PC-3 (cell line): ENCODE data around the gene ZNF722. TPM values are rescaled to one million over a fixed set of nuclear protein-coding genes. Genes with fewer than 3 reads are reported as not detected.
A peak's percentile ranks its signal among the peaks of the same experiment; 100 is the strongest.
"Not testable (repeated sequence)": the region's sequence is repeated elsewhere in the genome, so short reads cannot be mapped to it uniquely, and the experiment has no call there.

Experiments
- ATAC-seq: fragments of 200-7000 bp; cut with Tn5 transposase; 2 replicates; pipeline ENCODE4 v1.9.1; 2020; ENCODE audit warnings: mild to moderate bottlenecking, moderate library complexity
- Bru-seq: library from RNA; stranded (reverse); fragments of 400-500 nt; gene quantifications from one replicate; lab custom pipeline; 2021; lab: Mats Ljungman, UMichigan
- BruChase-seq, 2 experiments: library from RNA; stranded (reverse); fragments of 400-500 nt; gene quantifications; one replicate each; lab custom pipeline; 2021; lab: Mats Ljungman, UMichigan
- BruUV-seq: library from RNA; stranded (reverse); fragments of 400-500 nt; replicated peaks from 2 replicates; lab custom pipeline; 2021; lab: Mats Ljungman, UMichigan
- CTCF ChIA-PET: fragments of 300-600 bp; sonication (Branson Sonifier 250); formaldehyde crosslinking; loops from one replicate; lab custom pipeline; 2022; ENCODE audit warnings: antibody characterized with exemption; lab: Charles Lee
- POLR2A ChIA-PET: fragments of 300-600 bp; sonication (Branson Sonifier 250); formaldehyde crosslinking; loops from one replicate; lab custom pipeline; 2022; ENCODE audit warnings: antibody characterized with exemption; ENCODE audit not compliant: unreplicated experiment; lab: Charles Lee
- DNase-seq: peaks from one replicate; pipeline ENCODE4 v3.0.0-alpha.2; 2015
- H2AFZ ChIP-seq: fragments of 300-600 bp; sonication (generic); 2 replicates; pipeline ENCODE4 v1.6.0; 2016; ENCODE audit warnings: antibody characterized with exemption, low read length
- H3F3A ChIP-seq: fragments of 300-600 bp; sonication (generic); one replicate; pipeline ENCODE4 v1.6.0; 2017; ENCODE audit warnings: antibody characterized with exemption, low read length, control low read depth, mild to moderate bottlenecking; ENCODE audit not compliant: unreplicated experiment
- H3K27ac ChIP-seq: fragments of 300-600 bp; sonication (generic); 2 replicates; pipeline ENCODE4 v1.5.1; 2016; ENCODE audit warnings: mild to moderate bottlenecking, low read length
- H3K27me3 ChIP-seq: fragments of 300-600 bp; sonication (generic); 2 replicates; pipeline ENCODE4 v1.6.1; 2016; ENCODE audit warnings: low read length, mixed read lengths
- H3K36me3 ChIP-seq: fragments of 300-600 bp; sonication (generic); 2 replicates; pipeline ENCODE4 v1.6.1; 2016; ENCODE audit warnings: low read depth, mixed run types, low read length, mixed read lengths
- H3K4me1 ChIP-seq: fragments of 300-600 bp; sonication (generic); 2 replicates; pipeline ENCODE4 v1.5.1; 2016; ENCODE audit warnings: low read length; ENCODE audit not compliant: insufficient read depth
- H3K4me2 ChIP-seq: fragments of 300-600 bp; sonication (generic); 2 replicates; pipeline ENCODE4 v1.6.0; 2016; ENCODE audit warnings: low read length
- H3K4me3 ChIP-seq: fragments of 300-600 bp; sonication (generic); 2 replicates; pipeline ENCODE4 v1.5.1; 2016; ENCODE audit warnings: mild to moderate bottlenecking, low read length, mixed read lengths
- H3K79me2 ChIP-seq: fragments of 300-600 bp; sonication (generic); 2 replicates; pipeline ENCODE4 v1.6.1; 2017; ENCODE audit warnings: low read length, mixed read lengths
- H3K9ac ChIP-seq: fragments of 300-600 bp; sonication (generic); 2 replicates; pipeline ENCODE4 v1.6.0; 2016; ENCODE audit warnings: mild to moderate bottlenecking, low read length
- H3K9me2 ChIP-seq: fragments of 300-600 bp; sonication (generic); replicated peaks from 2 replicates; pipeline ENCODE4 v1.6.1; 2016; ENCODE audit warnings: mixed run types, low read length, mixed read lengths
- H3K9me3 ChIP-seq: fragments of 300-600 bp; sonication (generic); 2 replicates; pipeline ENCODE4 v1.6.1; 2016; ENCODE audit warnings: low read length, mixed read lengths
- H4K20me1 ChIP-seq: fragments of 300-600 bp; sonication (generic); 2 replicates; pipeline ENCODE4 v1.6.1; 2016; ENCODE audit warnings: low read length, mixed read lengths
- EZH2 ChIP-seq: fragments of 300-600 bp; sonication (generic); IDR thresholded peaks from one replicate; pipeline ENCODE4 v1.6.1; 2017; ENCODE audit warnings: antibody characterized with exemption, mild to moderate bottlenecking, low read length; ENCODE audit not compliant: unreplicated experiment
- EZH2phosphoT487 ChIP-seq: fragments of 300-600 bp; sonication (generic); IDR thresholded peaks from 2 replicates; pipeline ENCODE4 v1.6.1; 2018; ENCODE audit warnings: mild to moderate bottlenecking, antibody characterized with exemption, low read length, borderline replicate concordance
- intact Hi-C: fragments of 100-400 bp; cut with micrococcal nuclease; formaldehyde crosslinking; loops from 2 replicates; pipeline ENCODE4 v1.9.0; 2023
- long read RNA-seq: library from polyadenylated mRNA; unstranded; transcript quantifications from one replicate; pipeline ENCODE4 v2.0.0, GENCODE V29; 2021; ENCODE audit not compliant: unreplicated experiment
- total RNA-seq: library from RNA; depleted of rRNA; stranded (reverse); fragments of >200 nt; gene quantifications from 2 replicates; pipeline ENCODE4 v1.2.3, GENCODE V29; 2014; rRNA removed
- TF ChIP-seq, protein P1 (sequence below): fragments of 300-600 bp; sonication (generic); conservative IDR thresholded peaks from 2 replicates; pipeline ENCODE4 v1.5.1; 2017; ENCODE audit warnings: antibody characterized with exemption, low read depth, mild to moderate bottlenecking, low read length

ZNF722 gene
- total RNA-seq (not detected in 2 replicates), Bru-seq, nascent RNA (not detected), BruChase-seq, experiment 1, labeled RNA remaining after a 6-hour chase (percentile 8 among the genes with signal in this experiment), BruChase-seq, experiment 2, labeled RNA remaining after a 2-hour chase (not detected)
- long read RNA-seq: 0 reads

DNA sequence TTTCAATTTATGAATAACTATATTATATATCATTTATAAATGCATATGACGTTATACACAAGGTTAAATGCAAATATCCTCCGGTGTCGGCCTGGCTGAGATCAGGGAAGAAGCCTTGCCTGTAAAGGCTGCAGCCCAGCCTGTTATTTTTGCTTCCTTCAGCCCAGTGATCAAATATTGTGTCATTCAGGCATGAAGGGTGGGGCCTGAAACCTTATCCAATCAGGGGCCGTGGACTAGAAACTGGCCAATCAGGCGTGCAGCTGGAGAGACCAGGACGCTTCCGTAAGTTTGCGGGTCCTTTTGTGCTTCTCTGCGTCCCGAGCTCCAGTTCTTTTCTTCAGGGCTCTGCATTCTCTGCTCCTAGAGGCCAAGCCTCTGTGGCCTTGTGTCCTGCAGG lies at the start of gene ZNF722:
Gene ZNF722 (plus strand): TSS at position 301 of the 400 bp plus-strand sequence. CDS start 113 bp downstream, outside the sequence.
- intact Hi-C loops: no loop called here
- H4K20me1 ChIP-seq: no peaks in the 10 kb centered on the region
- TF ChIP-seq EZH2phosphoT487 (no peak), EZH2 (no peak)
- TF ChIP-seq, protein P1, sequence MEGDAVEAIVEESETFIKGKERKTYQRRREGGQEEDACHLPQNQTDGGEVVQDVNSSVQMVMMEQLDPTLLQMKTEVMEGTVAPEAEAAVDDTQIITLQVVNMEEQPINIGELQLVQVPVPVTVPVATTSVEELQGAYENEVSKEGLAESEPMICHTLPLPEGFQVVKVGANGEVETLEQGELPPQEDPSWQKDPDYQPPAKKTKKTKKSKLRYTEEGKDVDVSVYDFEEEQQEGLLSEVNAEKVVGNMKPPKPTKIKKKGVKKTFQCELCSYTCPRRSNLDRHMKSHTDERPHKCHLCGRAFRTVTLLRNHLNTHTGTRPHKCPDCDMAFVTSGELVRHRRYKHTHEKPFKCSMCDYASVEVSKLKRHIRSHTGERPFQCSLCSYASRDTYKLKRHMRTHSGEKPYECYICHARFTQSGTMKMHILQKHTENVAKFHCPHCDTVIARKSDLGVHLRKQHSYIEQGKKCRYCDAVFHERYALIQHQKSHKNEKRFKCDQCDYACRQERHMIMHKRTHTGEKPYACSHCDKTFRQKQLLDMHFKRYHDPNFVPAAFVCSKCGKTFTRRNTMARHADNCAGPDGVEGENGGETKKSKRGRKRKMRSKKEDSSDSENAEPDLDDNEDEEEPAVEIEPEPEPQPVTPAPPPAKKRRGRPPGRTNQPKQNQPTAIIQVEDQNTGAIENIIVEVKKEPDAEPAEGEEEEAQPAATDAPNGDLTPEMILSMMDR: no peak
- no peaks in the 10 kb centered on the region for H3K9me2 ChIP-seq
- H3F3A ChIP-seq: no peaks in the 10 kb centered on the region
- no peak for ATAC-seq
- no peaks in the 10 kb centered on the region for H3K4me1 ChIP-seq
- no peaks in the 10 kb centered on the region for H3K79me2 ChIP-seq
- H3K4me3 ChIP-seq: no peak within 1 kb of the TSS
- POLR2A ChIA-PET: no interaction called here
- H3K9ac ChIP-seq: no peak within 1 kb of the TSS
- no peaks in the 10 kb centered on the region for H3K27me3 ChIP-seq
- CTCF ChIA-PET: no interaction called here
- no TSS peak for BruUV-seq
- no peaks in the 10 kb centered on the region for H3K36me3 ChIP-seq
- no peak within 1 kb of the TSS for H2AFZ ChIP-seq
- no peak within 1 kb of the TSS for H3K4me2 ChIP-seq
- H3K9me3 ChIP-seq: no peaks in the 10 kb centered on the region; the same call in 1 of the 2 replicates
- no peak for DNase-seq
- no peak within 1 kb of the TSS for H3K27ac ChIP-seq

DNA sequence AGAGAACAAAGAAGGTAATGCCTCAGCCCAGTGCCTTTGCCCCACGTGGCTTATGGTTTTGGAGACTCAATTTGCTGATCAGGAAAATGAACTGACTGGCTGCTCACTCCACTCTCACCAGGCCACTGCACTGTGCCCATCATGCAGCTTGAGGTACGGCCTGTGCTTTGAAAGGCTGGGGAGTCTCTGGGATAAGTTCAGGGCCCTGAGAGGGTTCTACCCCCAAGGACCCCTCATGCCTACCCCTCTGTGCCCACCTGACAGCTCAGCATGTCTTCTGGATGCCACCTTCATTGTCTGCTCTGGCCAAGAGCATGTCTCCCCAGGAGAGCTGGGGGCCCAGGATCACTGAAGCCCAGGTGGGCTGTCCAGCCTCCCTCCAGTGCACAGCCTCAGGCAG lies 45.5 kb upstream of the ZNF722 start:
- Histone ChIP-seq H3K9me3 (peaks cover 4% of the 10 kb centered on the region; the same call in 1 of the 2 replicates), H3K4me1 (no peaks in the 10 kb centered on the region), H3K79me2 (no peaks in the 10 kb centered on the region), H3F3A (no peaks in the 10 kb centered on the region), H3K36me3 (no peaks in the 10 kb centered on the region), H4K20me1 (no peaks in the 10 kb centered on the region), H2AFZ (no peak overlapping the region), H3K4me2 (no peak overlapping the region), H3K4me3 (no peak overlapping the region), H3K27me3 (no peaks in the 10 kb centered on the region), H3K9me2 (no peaks in the 10 kb centered on the region), H3K27ac (no peak overlapping the region), H3K9ac (no peak overlapping the region)
- DNase-seq: no peak
- intact Hi-C loops: no loop called here
- TF ChIP-seq EZH2 (no peak), EZH2phosphoT487 (no peak)
- TF ChIP-seq, protein P1: no peak
- no peak for ATAC-seq
- no TSS peak for BruUV-seq
- CTCF ChIA-PET: no interaction called here
- POLR2A ChIA-PET: no interaction called here

DNA sequence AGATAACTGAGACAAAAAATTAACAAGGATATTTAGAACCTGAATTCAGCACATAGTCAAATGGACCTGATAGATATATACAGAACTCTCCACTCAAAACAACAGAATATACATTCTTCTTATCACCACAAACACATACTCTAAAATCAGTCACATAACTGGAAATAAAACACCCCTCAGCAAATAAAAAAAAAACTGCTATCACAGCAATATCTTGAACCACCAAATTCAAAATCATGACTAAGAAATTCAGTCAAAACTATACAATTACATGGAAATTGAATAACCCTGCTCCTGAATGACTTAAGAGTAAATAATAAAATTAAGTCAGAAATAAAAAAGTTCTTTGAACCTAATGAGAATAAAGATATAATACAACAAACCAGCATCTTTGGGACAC lies 30.0 kb upstream of the ZNF722 start:
- Histone ChIP-seq H3F3A (no peaks in the 10 kb centered on the region), H3K27me3 (no peaks in the 10 kb centered on the region), H3K9ac (no peak overlapping the region), H3K9me2 (no peaks in the 10 kb centered on the region), H3K4me1 (no peaks in the 10 kb centered on the region), H2AFZ (no peak overlapping the region), H3K36me3 (no peaks in the 10 kb centered on the region), H3K4me2 (no peak overlapping the region), H3K79me2 (no peaks in the 10 kb centered on the region), H3K9me3 (peaks cover 18% of the 10 kb centered on the region), H3K4me3 (no peak overlapping the region), H4K20me1 (no peaks in the 10 kb centered on the region), H3K27ac (no peak overlapping the region)
- DNase-seq (no peak), ATAC-seq (no peak)
- ChIA-PET CTCF (no interaction called here), POLR2A (no interaction called here)
- intact Hi-C loops: no loop called here
- TF ChIP-seq, protein P1: no peak
- no peak for TF ChIP-seq EZH2
- no peak for TF ChIP-seq EZH2phosphoT487
- BruUV-seq: no TSS peak

DNA sequence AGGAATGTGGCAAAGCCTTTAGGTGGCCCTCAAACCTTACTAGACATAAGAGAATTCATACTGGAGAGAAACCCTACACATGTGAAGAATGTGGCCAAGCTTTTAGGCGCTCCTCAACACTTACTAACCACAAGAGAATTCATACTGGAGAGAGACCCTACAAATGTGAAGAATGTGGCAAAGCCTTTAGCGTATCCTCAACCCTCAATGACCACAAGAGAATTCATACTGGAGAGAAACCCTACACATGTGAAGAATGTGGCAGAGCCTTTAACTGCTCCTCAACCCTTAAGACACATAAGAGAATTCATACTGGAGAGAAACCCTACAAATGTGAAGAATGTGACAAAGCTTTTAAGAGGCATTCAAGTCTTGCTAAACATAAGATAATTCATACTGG lies 16.8 kb downstream of the ZNF722 start:
- H2AFZ ChIP-seq, POLR2A ChIA-PET, H3K79me2 ChIP-seq, BruUV-seq, ATAC-seq, intact Hi-C loops, H3K27me3 ChIP-seq, H3K36me3 ChIP-seq, H3K9me2 ChIP-seq, DNase-seq, H3F3A ChIP-seq, H4K20me1 ChIP-seq, H3K4me1 ChIP-seq, H3K4me2 ChIP-seq, H3K9ac ChIP-seq, CTCF ChIA-PET, H3K4me3 ChIP-seq, H3K27ac ChIP-seq: not testable (repeated sequence)
- H3K9me3 ChIP-seq: 0 out of 2 replicates have a peak, but pooled peaks cover 12% of the 10 kb centered on the region
